ENCODE results near the gene TREML1.

TREML1 gene

GRCh38 chr6:41153992-41154625 lies at the start of gene TREML1:
Gene TREML1 (minus strand): TSS chr6:41154347. CDS start chr6:41154288, 59 bp downstream.
- H3K4me3 ChIP-seq (ENCODE audit: low read depth, low read length) = no peak within 1 kb of the TSS
- no peak for TF ChIP-seq CTCF (IDR thresholded peaks at IDR 0.05; ENCODE audit: low read depth, low read length)

GRCh38 chr6:41201764-41202173 lies 47.6 kb upstream of the TREML1 start:
- no peak overlapping the region for H3K4me3 ChIP-seq (ENCODE audit: low read depth, low read length)
- no peak for TF ChIP-seq CTCF (IDR thresholded peaks at IDR 0.05; ENCODE audit: low read depth, low read length)

- H3K4me3 ChIP-seq (ENCODE audit: low read depth, low read length) = no peak within 1 kb of the TSS
- no peak for TF ChIP-seq CTCF (IDR thresholded peaks at IDR 0.05; ENCODE audit: low read depth, low read length)
Measured at GRCh38 chr6:41200901-41201763, 47.0 kb upstream of the TREML1 start, which contains the start of gene TREML2. Gene TREML2 (minus strand): TSS chr6:41201149. CDS start chr6:41201008, 141 bp downstream.

- TF ChIP-seq CTCF (IDR thresholded peaks at IDR 0.05; ENCODE audit: low read depth, low read length) = no peak
- H3K4me3 ChIP-seq (ENCODE audit: low read depth, low read length) = no peak overlapping the region
Measured at GRCh38 chr6:41200296-41200900, 46.3 kb upstream of the TREML1 start.

DNA sequence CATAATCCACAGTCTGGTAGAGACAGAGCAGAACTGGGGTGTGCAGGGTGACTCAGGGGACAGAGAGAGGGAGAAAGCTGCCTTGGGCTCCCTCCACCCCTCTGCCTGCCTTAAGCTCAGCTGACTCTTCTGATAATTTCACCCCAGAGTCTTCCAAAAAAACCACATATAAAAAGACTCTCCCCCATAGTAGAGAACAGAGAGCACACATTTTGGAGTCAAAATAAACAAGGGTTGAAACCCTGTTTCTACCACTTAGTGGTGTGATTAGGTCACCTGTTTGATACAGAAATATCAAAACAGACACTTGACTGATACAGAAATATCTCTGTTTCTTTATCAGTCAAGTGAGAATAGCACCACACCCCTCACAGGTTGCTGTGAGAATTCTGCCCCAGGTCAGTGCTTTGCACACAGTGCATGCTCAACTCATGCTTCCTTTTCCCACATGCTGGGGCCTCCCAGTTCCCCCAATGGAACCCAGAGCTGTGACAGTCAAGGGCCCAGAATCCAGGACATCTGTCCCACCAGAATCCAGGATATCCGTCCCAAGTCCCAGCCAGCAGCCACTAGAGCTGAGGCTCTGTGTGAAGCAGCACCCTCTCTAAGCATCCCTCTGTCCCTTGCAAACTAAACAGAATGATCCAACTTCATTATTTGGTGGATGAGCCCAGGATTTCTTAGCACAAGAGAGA lies 45.6 kb upstream of the TREML1 start:
- no peak for TF ChIP-seq CTCF (IDR thresholded peaks at IDR 0.05; ENCODE audit: low read depth, low read length)
- no peak overlapping the region for H3K4me3 ChIP-seq (ENCODE audit: low read depth, low read length)

GRCh38 chr6:41197234-41197633 lies 43.1 kb upstream of the TREML1 start:
- H3K4me3 ChIP-seq (ENCODE audit: low read depth, low read length) = no peak overlapping the region
- TF ChIP-seq CTCF (IDR thresholded peaks at IDR 0.05; ENCODE audit: low read depth, low read length) = no peak
